NCI-H82 treated with DMSO at 0.1 percent for 48 hours (cell line): ENCODE measurements around the gene SAE1.
"Not testable (repeated sequence)": the region's sequence is repeated elsewhere in the genome, so short reads cannot be mapped to it uniquely, and the experiment has no call there.

Experiments
- DNase-seq: peaks from one replicate; lab custom pipeline; 2025; ENCODE audit not compliant: unreplicated experiment; lab: John Stamatoyannopoulos, UW

The SAE1 gene

GRCh38 chr19:47239152-47239551 is 108.5 kb downstream of the SAE1 start:
- no peak for DNase-seq

GRCh38 chr19:47239610-47240296 is 109.1 kb downstream of the SAE1 start:
- DNase-seq: no peak

- DNase-seq: no peak
These were observed 109.9 kb downstream of the SAE1 start for GRCh38 chr19:47240556-47240955.

- DNase-seq: no peak
These were observed 110.6 kb downstream of the SAE1 start for GRCh38 chr19:47240996-47241918.

GRCh38 chr19:47241919-47242577 is 111.4 kb downstream of the SAE1 start:
- no peak for DNase-seq

- DNase-seq: no peak
These were observed 112.7 kb downstream of the SAE1 start for GRCh38 chr19:47243364-47243775.

GRCh38 chr19:47243776-47244547 is 113.3 kb downstream of the SAE1 start:
- DNase-seq: peak; percentile 65

- peak; percentile 50 for DNase-seq
These were observed 116.8 kb downstream of the SAE1 start for GRCh38 chr19:47247308-47247990.

- DNase-seq: not testable (repeated sequence)
These were observed 122.4 kb downstream of the SAE1 start for GRCh38 chr19:47253016-47253415.

- DNase-seq: no peak
These were observed 122.8 kb downstream of the SAE1 start for GRCh38 chr19:47253467-47253881.

- no peak for DNase-seq
These were observed 123.3 kb downstream of the SAE1 start for GRCh38 chr19:47253970-47254369.

GRCh38 chr19:47255879-47256692 is 125.5 kb downstream of the SAE1 start, which contains the start of gene CCDC9:
Gene CCDC9 (plus strand): TSS chr19:47256525. CDS start chr19:47258401, 1,876 bp downstream.
- DNase-seq: peak; percentile 94

- DNase-seq: peak; percentile 100
These were observed 126.2 kb downstream of the SAE1 start for GRCh38 chr19:47256693-47257410.

GRCh38 chr19:47257411-47258169 is 127.0 kb downstream of the SAE1 start:
- no peak for DNase-seq

GRCh38 chr19:47258434-47258833 is 127.8 kb downstream of the SAE1 start:
- DNase-seq: no peak

GRCh38 chr19:47258895-47259555 is 128.4 kb downstream of the SAE1 start:
- DNase-seq: no peak
